Stimulated activated CD8-positive, alpha-beta memory T cell treated with anti-CD3 and anti-CD28 coated beads, Interleukin-15, amount 100 ng/mL, for 48 hours (primary cell): ENCODE measurements around the gene CACNA1C.

ENCODE experiments used
- DNase-seq, 2 donors: peaks; one replicate each; pipeline ENCODE4 v3.0.0-alpha.2; 2020; ENCODE audit warnings: low read depth in 2 of 2

Gene CACNA1C

GRCh38 chr12:2297658-2298057 is 244.9 kb downstream of the CACNA1C start:
- no peak for DNase-seq

DNA sequence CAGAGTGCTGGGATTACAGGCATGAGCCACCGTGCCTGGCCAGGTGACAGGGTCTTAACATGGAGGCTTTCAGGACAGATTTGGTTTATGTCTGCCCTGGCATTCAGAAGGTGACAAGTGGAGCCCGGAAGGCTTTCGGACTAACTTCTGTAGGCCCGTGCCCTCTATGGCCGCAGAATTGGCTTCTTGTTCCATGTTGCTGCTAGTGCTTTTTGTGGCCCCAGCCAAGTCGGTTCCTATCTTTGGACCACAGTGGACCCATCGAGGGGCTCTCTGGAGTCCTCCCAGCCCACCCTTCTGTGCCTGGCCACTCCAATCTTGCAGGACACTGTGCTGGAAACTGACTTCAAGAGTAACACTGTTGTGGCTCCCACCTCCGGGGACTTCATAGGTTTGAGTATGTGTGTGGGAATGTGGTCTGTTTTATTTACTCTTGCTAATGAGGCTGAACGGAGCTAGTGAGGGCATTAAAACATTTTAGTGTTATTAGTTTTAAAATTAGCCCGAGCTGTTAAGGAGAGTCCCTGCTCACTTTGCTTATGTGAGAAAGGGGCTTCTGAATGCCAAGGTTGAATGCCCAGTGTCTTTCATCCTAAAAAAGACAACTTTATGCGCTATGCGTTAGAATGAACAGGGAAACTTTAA is 245.9 kb downstream of the CACNA1C start:
- DNase-seq: no peak

GRCh38 chr12:2299206-2299605 is 246.4 kb downstream of the CACNA1C start:
- no peak for DNase-seq

DNA sequence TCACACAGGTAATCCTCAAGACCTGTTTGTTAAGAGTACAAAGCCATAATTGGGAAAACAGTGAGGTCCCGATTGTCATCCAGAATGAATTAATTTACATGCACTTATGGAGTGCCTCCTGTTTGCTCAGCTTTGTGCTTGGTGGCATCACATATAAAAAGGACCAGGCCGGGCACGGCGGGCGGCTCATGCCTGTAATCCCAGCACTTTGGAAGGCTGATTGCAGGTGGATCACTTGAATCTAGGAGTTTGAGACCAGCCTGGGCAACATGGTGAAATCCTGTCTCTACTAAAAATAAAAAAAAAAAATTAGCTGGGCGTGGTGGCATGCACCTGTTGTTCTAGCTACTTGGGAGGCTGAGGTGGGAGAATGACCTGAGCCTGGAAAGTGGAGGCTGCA is 247.4 kb downstream of the CACNA1C start:
- DNase-seq: no peak

GRCh38 chr12:2300886-2301285 is 248.1 kb downstream of the CACNA1C start:
- no peak for DNase-seq

DNA sequence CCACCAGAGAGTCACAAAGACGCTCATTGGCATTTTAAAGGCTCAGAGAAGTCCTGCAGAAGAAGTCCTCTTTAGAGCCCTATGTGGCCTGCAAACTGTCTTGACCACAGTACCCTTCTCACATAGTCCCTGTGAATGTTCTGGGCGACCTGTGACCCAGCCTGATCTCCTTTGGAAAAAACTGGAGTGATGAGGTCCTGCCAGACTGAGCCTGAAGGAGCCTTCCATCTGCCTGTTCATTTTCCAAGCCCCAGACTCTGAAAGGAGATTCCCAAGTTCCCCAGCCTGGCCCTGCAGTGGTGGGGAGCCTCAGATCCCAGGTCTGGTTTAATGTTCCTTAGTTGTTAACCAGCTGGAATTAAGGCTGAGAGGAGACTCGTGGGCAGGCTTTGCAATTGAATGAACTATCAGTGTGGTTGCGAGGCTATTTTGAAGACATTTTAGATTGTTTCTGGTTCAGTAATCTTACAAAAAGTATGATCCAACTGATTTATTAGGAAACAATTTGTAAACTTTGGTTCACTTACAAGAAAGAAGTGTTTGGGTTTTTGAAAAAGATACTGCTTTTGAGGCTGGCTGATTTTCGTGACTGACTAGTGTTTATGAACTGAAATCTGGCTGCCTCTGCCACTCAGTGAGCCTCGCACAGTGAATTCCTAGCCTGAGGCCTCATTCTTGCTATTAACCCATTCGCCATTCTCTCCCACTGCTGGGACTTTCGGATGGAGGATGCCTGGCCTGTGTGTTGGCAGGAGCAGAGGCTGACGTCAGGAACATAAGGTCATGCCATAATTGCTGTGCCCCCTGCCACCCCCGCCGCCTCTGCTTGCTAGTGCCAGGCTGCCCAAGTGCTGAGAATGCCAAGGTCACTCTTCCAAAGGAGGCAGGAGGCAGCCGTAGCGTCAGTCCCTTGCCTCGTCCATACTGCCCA is 249.0 kb downstream of the CACNA1C start:
- no peak for DNase-seq

GRCh38 chr12:2302711-2303580 is 250.2 kb downstream of the CACNA1C start:
- no peak for DNase-seq

GRCh38 chr12:2304223-2304622 is 251.4 kb downstream of the CACNA1C start:
- no peak for DNase-seq

DNA sequence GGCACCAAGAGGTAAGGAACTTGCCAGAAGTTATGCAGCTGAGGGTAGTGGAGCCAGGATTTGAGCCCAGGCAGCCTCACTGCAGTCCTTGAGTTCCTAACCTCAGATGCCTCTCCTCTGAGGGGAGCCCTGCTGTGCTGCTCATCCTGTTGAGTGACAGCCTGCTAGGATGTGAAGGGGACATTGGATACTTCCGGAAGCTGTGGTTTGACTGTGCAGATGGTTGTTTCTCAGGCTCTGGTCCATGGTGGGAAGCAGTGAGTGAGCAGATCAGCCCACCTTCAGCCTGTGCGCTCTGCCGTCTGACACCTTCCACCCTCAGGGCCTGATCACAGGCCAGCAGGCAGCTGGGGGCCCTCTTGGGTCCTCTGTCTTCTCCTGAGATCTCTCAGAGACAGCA is 253.2 kb downstream of the CACNA1C start:
- no peak for DNase-seq

DNA sequence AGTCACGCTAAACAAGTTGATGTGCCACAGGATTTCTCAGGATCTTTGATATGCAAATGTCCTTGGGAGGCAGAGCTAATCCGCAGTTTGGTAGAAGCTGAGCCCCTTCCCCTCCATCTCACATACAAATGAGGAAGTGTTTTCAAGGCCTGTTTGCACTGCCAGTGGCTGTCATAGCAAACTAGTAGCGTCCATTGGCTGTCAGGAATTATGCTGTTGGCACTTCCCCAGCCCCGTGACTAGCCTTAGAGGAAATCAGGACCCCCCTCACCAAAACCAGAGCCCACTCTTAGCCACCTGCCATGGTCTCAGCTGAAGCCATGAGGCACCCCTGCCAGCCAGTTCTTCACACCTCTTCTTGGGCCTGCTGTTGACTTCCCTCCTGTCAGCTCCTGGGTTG is 253.9 kb downstream of the CACNA1C start:
- DNase-seq: no peak

DNA sequence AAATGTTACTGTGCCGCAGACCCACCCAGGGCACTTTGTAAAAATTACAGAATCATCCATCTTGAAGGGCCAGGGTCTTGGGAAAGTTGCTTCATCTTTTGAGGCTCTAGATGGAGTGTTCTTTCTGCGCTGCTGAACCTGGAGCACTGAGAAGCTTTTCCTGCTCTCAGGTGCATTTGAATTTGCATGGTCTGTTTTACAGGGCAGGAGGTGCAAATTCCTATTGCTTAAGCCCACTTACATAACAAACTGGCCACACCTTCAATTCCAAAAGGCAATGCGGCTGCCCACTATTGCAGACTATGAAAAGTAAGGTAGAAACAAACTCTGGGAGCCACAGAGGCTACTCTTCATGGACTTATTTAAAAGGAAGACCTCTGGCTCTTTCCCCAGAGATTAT is 254.8 kb downstream of the CACNA1C start:
- no peak for DNase-seq

GRCh38 chr12:2309647-2310046 is 256.9 kb downstream of the CACNA1C start:
- no peak for DNase-seq

GRCh38 chr12:2311020-2311778 is 258.4 kb downstream of the CACNA1C start:
- DNase-seq: no peak

DNA sequence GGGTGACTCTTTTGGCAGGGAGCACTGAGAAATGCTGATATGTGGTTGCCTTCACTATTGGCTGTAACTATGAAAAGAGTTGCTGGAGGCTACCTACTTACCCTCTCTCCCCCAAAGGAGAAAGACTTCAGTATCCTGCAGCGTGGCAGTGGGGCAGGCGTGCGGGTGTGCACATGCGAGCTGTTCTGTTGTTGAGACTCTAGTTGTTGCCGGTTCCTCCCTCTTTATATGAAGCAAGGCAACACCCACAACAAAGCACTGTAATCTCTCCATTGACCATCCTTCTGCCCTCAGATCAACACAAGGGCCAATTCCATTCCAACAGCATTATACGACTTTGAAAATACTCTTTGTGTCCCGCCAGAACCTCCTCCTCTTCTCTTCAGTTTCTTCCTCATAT is 259.4 kb downstream of the CACNA1C start:
- no peak for DNase-seq

DNA sequence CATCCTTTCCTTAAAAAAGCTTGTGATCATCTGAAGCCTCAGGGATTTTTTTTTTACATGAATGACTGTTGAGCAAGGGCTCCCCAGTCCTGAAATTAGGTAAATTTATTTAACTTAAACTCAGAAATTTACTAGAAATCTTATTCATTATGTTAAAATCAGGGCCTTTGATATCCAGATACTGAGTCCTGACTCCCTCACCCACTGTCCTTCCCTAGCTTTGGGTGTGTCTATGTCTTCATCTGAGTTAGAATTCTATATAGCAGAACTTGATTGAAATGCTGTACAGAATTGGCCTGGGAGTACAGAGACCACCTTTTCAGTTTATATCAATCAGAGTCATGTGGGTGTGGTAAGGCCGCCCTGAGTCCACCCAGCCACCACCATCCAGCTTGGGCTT is 260.0 kb downstream of the CACNA1C start:
- DNase-seq: no peak

DNA sequence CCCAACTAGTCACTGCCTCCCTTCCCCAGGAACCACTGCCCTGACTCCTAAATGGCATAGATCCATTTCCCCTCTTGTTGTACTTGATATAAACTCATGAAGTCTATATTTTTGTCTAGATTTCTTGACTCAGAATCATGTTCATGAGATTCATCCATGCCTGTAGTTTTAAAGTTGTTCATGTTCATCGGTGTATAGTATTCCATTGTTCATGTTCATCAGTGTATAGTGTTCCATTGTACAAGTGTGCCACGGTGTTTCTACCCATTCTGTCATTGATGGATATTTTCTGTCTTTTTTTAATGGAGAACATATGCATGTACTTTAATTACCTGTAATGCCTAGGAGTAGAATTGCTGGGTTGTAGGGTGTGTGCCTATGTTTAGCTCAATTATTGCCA is 261.7 kb downstream of the CACNA1C start:
- DNase-seq: no peak

DNA sequence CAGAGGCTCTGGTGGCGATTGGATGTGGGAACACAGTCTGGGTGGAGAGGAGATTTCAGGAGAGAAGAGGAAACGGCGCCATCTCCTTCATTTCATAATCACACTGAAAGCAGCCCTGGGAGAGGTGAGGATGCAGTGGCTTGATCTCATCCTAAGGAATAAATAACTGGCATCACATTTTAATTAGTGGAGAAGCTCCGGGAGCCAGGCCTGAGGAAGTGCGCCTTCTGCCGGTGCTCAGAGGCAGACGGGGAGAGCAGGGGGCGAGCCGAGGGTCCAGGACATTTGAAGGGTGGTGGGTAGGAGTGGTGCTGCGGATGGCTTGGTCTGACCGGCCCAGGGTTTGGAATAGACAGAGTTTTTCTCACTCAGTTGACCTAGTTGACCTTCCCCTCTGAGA is 265.0 kb downstream of the CACNA1C start:
- no peak for DNase-seq

DNA sequence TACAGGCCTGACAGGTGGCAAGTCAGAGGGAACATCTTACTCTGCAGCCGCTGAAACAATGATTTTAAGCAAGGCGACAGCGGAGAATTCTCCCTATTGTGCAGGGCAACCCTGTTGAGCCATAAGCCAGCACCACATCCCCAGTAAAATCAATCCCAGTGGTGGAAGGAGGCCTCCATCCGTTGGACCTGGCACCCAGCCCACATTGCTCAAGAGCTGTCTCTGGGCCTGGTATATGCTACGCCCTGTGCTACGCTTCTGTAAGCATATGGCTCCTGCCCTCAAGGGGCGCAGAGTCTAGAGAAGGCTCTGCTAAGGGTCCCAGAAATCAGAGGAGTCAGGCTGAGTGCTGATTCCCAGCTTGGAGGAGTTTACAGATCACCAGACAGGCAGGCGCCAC is 265.5 kb downstream of the CACNA1C start:
- DNase-seq: no peak

GRCh38 chr12:2319136-2319535 is 266.3 kb downstream of the CACNA1C start:
- no peak for DNase-seq

DNA sequence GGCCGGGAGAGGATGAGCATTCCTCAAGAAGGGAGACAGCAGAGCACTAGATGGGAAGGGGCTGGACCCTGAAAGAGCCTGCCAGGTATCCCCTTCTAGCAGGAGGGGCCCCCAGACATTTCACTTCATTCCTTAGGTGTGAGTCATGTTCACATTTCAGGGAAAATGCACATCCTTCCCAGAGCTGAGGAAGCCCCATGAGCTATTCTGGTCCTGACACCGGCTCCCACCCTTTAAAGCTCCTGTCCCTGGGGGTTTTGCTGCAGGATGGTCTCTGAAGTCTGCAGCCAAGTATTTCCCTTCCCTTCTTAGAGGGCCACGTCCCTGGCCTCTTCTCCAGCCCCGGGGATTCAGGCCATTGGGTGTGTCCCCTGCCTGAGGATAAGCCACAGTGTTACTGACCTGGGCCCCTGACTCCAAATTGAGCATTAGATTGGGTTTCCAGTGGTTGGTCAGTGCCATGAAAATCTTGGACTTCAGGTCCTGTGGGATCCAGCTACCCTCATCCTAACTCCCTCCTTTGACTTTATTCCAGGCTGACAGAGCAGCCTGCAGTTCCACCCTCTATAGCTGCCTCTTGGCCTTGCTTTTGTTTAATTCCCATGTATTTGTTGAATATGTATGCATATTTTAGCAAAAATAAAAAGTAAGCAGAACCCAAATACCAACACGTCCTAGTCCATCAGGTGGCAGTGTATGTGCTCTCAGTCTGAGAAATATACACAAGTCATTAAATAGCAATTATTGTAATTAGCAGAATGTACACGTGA is 267.1 kb downstream of the CACNA1C start:
- DNase-seq: no peak

DNA sequence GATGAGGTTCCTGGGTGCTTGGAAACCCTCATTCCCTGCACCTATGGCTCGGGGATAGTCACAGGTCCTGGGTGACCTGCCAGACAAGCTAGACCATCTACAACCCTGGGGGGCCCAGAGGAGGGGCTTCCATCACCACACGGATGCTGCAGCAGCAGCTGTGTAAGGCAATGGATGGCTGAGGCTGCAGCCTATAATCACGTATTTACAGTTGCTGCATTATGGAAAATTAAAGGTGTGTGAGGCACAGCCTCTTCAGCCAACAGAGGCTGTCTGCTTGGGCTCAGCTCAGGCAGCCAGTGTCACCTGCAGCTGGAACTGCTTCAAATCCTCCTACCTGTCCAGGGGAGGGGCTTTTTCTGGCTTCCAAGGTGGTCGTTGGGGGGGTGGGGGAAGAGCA is 268.1 kb downstream of the CACNA1C start:
- DNase-seq: no peak
